Osteoblast (primary cell): Measurements from ENCODE around the gene ATG7. TPM values are rescaled to one million over a fixed set of nuclear protein-coding genes. Genes with fewer than 3 reads are reported as not detected.

ENCODE experiments used
- DNase-seq: peaks from one replicate; pipeline ENCODE4 v3.0.0; 2011; ENCODE audit warnings: low spot score, mixed read lengths; ENCODE audit not compliant: insufficient read length; ENCODE audit errors: missing footprints
- H2AFZ ChIP-seq: 2 replicates; pipeline ENCODE4 v1.6.0; 2011; ENCODE audit warnings: mild to moderate bottlenecking, low read length
- H3K27ac ChIP-seq: 2 replicates; pipeline ENCODE4 v1.5.1; 2011; ENCODE audit warnings: mild to moderate bottlenecking, low read depth, low read length, moderate library complexity
- H3K27me3 ChIP-seq: 2 replicates; pipeline ENCODE4 v1.6.0; 2012; ENCODE audit warnings: mild to moderate bottlenecking, control low read depth, inconsistent platforms, low read length, moderate library complexity; ENCODE audit not compliant: insufficient read depth
- H3K36me3 ChIP-seq: 2 replicates; pipeline ENCODE4 v1.5.1; 2011; ENCODE audit warnings: mild to moderate bottlenecking, low read length, control low read depth, moderate library complexity; ENCODE audit not compliant: insufficient read depth
- H3K4me1 ChIP-seq: 2 replicates; pipeline ENCODE4 v1.5.1; 2011; ENCODE audit warnings: mild to moderate bottlenecking, low read length, control low read depth, moderate library complexity; ENCODE audit not compliant: insufficient read depth
- H3K4me2 ChIP-seq: 2 replicates; pipeline ENCODE4 v1.6.0; 2011; ENCODE audit warnings: mild to moderate bottlenecking, low read length; ENCODE audit not compliant: insufficient read depth
- H3K4me3 ChIP-seq: fragments of 200-600 bp; sonication (generic); 3 replicates; pipeline ENCODE4 v1.5.1; 2012; ENCODE audit warnings: mild to moderate bottlenecking, low read length, inconsistent platforms; ENCODE audit not compliant: insufficient read depth
- H3K79me2 ChIP-seq: 2 replicates; pipeline ENCODE4 v1.6.0; 2012; ENCODE audit warnings: mild to moderate bottlenecking, low read length, control low read depth, inconsistent platforms; ENCODE audit not compliant: insufficient read depth
- H3K9me3 ChIP-seq: 2 replicates; pipeline ENCODE4 v1.5.1; 2011; ENCODE audit warnings: low read depth, low read length, control low read depth
- H4K20me1 ChIP-seq: 2 replicates; pipeline ENCODE4 v1.6.0; 2012; ENCODE audit warnings: mild to moderate bottlenecking, low read length, control low read depth; ENCODE audit not compliant: insufficient read depth
- CTCF ChIP-seq: IDR thresholded peaks from 2 replicates; pipeline ENCODE4 v1.5.1; 2011; ENCODE audit warnings: mild to moderate bottlenecking, low read depth, low read length, moderate library complexity; ENCODE audit errors: extremely low read depth
- total RNA-seq: library from RNA; depleted of rRNA; stranded (reverse); fragments of >200 nt; gene quantifications from 2 replicates; pipeline ENCODE4 v1.2.3, GENCODE V29; 2012

The ATG7 gene
- total RNA-seq, 1 donor = 93.4 TPM

- Histone ChIP-seq H3K27ac (peak overlapping the region; percentile 82), H3K4me1 (peaks cover 37% of the 10 kb centered on the region), H2AFZ (peak overlapping the region; percentile 36)
These were observed 181.0 kb downstream of the ATG7 start for GRCh38 chr3:11452885-11453847.

DNA sequence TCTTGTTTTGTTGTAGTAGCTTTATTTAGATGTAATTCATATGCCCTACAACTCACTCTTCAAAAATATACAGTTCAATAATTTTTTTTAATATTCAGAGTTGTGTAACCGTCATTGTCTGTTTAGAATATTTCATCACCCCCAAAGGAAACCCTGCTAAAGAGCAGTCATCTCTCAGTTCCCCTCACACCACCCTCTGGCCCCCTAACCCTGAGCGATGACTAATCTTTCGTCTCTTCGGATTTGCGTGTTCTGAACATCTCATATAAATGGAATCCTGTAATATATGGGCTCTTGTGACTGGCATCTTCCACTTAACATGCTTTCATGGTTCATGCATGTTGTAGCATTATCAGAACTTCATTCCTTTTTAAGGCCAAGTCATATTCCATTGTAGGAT lies 183.8 kb downstream of the ATG7 start:
- H3K4me3 ChIP-seq = no peak overlapping the region
- H3K79me2 ChIP-seq = peaks cover 4% of the 10 kb centered on the region
- peak overlapping the region; percentile 70 for H3K27ac ChIP-seq
- no peaks in the 10 kb centered on the region for H3K9me3 ChIP-seq
- no peaks in the 10 kb centered on the region for H4K20me1 ChIP-seq
- no peak overlapping the region for H2AFZ ChIP-seq
- H3K27me3 ChIP-seq = no peaks in the 10 kb centered on the region
- no peak for TF ChIP-seq CTCF
- H3K4me1 ChIP-seq = peaks cover 51% of the 10 kb centered on the region
- no peak overlapping the region for H3K4me2 ChIP-seq
- peak; percentile 84 for DNase-seq
- no peaks in the 10 kb centered on the region for H3K36me3 ChIP-seq

More at GRCh38 chr3:11452885-11453847, 181.0 kb downstream of the ATG7 start:
- DNase-seq = peak; percentile 73
- H3K4me2 ChIP-seq = peak overlapping the region; percentile 52
- H3K79me2 ChIP-seq = no peaks in the 10 kb centered on the region
- no peaks in the 10 kb centered on the region for H3K9me3 ChIP-seq
- H3K27me3 ChIP-seq = no peaks in the 10 kb centered on the region
- no peaks in the 10 kb centered on the region for H4K20me1 ChIP-seq
- no peak overlapping the region for H3K4me3 ChIP-seq
- no peaks in the 10 kb centered on the region for H3K36me3 ChIP-seq
- TF ChIP-seq CTCF = no peak

GRCh38 chr3:11457135-11457534 lies 184.9 kb downstream of the ATG7 start:
- DNase-seq = no peak
- H2AFZ ChIP-seq = no peak overlapping the region
- H3K4me1 ChIP-seq = peaks cover 51% of the 10 kb centered on the region
- H3K27me3 ChIP-seq = no peaks in the 10 kb centered on the region
- no peaks in the 10 kb centered on the region for H3K36me3 ChIP-seq
- peaks cover 4% of the 10 kb centered on the region for H3K79me2 ChIP-seq
- H3K27ac ChIP-seq = peak overlapping the region; percentile 70
- no peak for TF ChIP-seq CTCF
- no peaks in the 10 kb centered on the region for H3K9me3 ChIP-seq
- no peaks in the 10 kb centered on the region for H4K20me1 ChIP-seq
- H3K4me2 ChIP-seq = no peak overlapping the region
- H3K4me3 ChIP-seq = no peak overlapping the region

DNA sequence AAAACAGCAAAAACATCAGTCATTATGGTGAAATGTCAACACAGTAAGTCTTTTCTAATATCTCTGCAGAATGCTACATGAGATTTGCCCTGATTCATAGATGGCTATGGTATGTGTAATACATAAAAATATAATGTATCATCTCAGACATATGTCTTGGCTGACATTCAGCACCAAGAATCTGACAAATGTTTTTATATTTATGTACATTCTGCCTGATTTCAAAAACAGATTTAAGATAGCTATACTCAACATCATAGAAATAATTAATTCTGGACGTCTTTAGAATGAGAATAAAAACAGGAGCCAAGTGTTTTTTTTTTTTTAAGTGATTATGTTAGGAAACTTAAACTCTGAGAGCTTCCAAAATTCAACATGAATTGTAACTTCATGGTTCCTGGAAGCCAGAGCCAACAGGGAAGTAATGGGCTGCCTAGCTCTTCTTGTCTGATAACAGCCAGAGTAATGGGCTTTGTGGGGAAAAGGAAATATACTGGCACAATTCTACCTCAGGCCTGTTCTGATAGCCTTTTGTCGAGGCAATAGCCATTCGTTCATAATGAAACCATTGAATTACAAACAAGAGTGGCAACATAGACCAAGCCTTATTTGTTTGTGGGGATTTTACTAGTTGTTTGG lies 187.1 kb downstream of the ATG7 start:
- peaks cover 34% of the 10 kb centered on the region for H3K4me1 ChIP-seq
- no peak overlapping the region for H2AFZ ChIP-seq
- H3K4me2 ChIP-seq = no peak overlapping the region
- peaks cover 4% of the 10 kb centered on the region for H3K79me2 ChIP-seq
- TF ChIP-seq CTCF = no peak
- no peak overlapping the region for H3K4me3 ChIP-seq
- H3K9me3 ChIP-seq = no peaks in the 10 kb centered on the region
- no peaks in the 10 kb centered on the region for H3K36me3 ChIP-seq
- H3K27ac ChIP-seq = peak overlapping the region; percentile 73
- no peaks in the 10 kb centered on the region for H4K20me1 ChIP-seq
- peak; percentile 83 for DNase-seq
- H3K27me3 ChIP-seq = no peaks in the 10 kb centered on the region
